ENCODE data around the gene ANKRD65. TPM values are rescaled to one million over a fixed set of nuclear protein-coding genes. Genes with fewer than 3 reads are reported as not detected.
"Not testable (repeated sequence)": the region's sequence is repeated elsewhere in the genome, so short reads cannot be mapped to it uniquely, and the experiment has no call there.

Gene ANKRD65
- total RNA-seq, 1 experiment from 2014 or later: 1.4 TPM

GRCh38 chr1:1449099-1449739 is 28.1 kb upstream of the ANKRD65 start, which contains the start of gene ATAD3C:
Gene ATAD3C, plus strand, starts transcription at chr1:1449689. Its CDS starts 995 bp downstream, at chr1:1450684.
- CTCF ChIA-PET: interaction anchor here (1.4 kb wide), 1 partner anchor 9 kb away, joined by 3 read pairs; no protein-coding TSS in a partner anchor
- no peaks in the 10 kb centered on the region for H3K36me3 Mint-ChIP-seq (ENCODE audit: insufficient read depth, unreplicated experiment)
- BruUV-seq (replicated peaks): no TSS peak
- TF ChIP-seq CTCF (IDR thresholded peaks at IDR 0.05; ENCODE audit: unreplicated experiment): no peak
- H3K27me3 Mint-ChIP-seq (ENCODE audit: insufficient read depth, unreplicated experiment): peaks cover 15% of the 10 kb centered on the region
- DNase-seq (ENCODE audit: unreplicated experiment): no peak
- no peaks in the 10 kb centered on the region for H3K9me3 Mint-ChIP-seq (ENCODE audit: unreplicated experiment)
- intact Hi-C loops (cut with micrococcal nuclease): no loop called here
- POLR2A ChIA-PET: no interaction called here
- no peak within 1 kb of the TSS for H3K4me3 Mint-ChIP-seq (ENCODE audit: unreplicated experiment)
- H3K27ac Mint-ChIP-seq (ENCODE audit: low read depth, unreplicated experiment): no peak within 1 kb of the TSS
- no peaks in the 10 kb centered on the region for H3K4me1 Mint-ChIP-seq (ENCODE audit: insufficient read depth, unreplicated experiment)

GRCh38 chr1:1446631-1447030 is 25.6 kb upstream of the ANKRD65 start:
- H3K36me3 Mint-ChIP-seq (ENCODE audit: insufficient read depth, unreplicated experiment); intact Hi-C loops (cut with micrococcal nuclease): not testable (repeated sequence)

GRCh38 chr1:1442069-1442770 is 21.1 kb upstream of the ANKRD65 start:
- TF ChIP-seq CTCF (IDR thresholded peaks at IDR 0.05; ENCODE audit: unreplicated experiment): no peak
- no peaks in the 10 kb centered on the region for H3K4me1 Mint-ChIP-seq (ENCODE audit: insufficient read depth, unreplicated experiment)
- H3K27me3 Mint-ChIP-seq (ENCODE audit: insufficient read depth, unreplicated experiment): no peaks in the 10 kb centered on the region
- no peak for DNase-seq (ENCODE audit: unreplicated experiment)
- H3K27ac Mint-ChIP-seq (ENCODE audit: low read depth, unreplicated experiment): no peak overlapping the region
- no TSS peak for BruUV-seq (replicated peaks)
- H3K4me3 Mint-ChIP-seq (ENCODE audit: unreplicated experiment): no peak overlapping the region
- ChIA-PET POLR2A (no interaction called here), CTCF (interaction anchor here (0.6 to 1.8 kb wide), 4 partner anchors 9 to 68 kb away, joined by 3 to 11 read pairs (median 7); no protein-coding TSS in a partner anchor)
- H3K9me3 Mint-ChIP-seq (ENCODE audit: unreplicated experiment): no peaks in the 10 kb centered on the region
- intact Hi-C loops (cut with micrococcal nuclease): no loop called here
- H3K36me3 Mint-ChIP-seq (ENCODE audit: insufficient read depth, unreplicated experiment): no peaks in the 10 kb centered on the region

More at GRCh38 chr1:1446631-1447030, 25.6 kb upstream of the ANKRD65 start:
- peaks cover 15% of the 10 kb centered on the region for H3K27me3 Mint-ChIP-seq (ENCODE audit: insufficient read depth, unreplicated experiment)
- H3K4me3 Mint-ChIP-seq (ENCODE audit: unreplicated experiment); BruUV-seq (replicated peaks); DNase-seq (ENCODE audit: unreplicated experiment); H3K9me3 Mint-ChIP-seq (ENCODE audit: unreplicated experiment); CTCF ChIA-PET; POLR2A ChIA-PET; H3K4me1 Mint-ChIP-seq (ENCODE audit: insufficient read depth, unreplicated experiment); H3K27ac Mint-ChIP-seq (ENCODE audit: low read depth, unreplicated experiment): not testable (repeated sequence)

- H3K27me3 Mint-ChIP-seq (ENCODE audit: insufficient read depth, unreplicated experiment): no peaks in the 10 kb centered on the region
- DNase-seq (ENCODE audit: unreplicated experiment): peak; percentile 42
- H3K36me3 Mint-ChIP-seq (ENCODE audit: insufficient read depth, unreplicated experiment): no peaks in the 10 kb centered on the region
- no peaks in the 10 kb centered on the region for H3K9me3 Mint-ChIP-seq (ENCODE audit: unreplicated experiment)
- no peak overlapping the region for H3K27ac Mint-ChIP-seq (ENCODE audit: low read depth, unreplicated experiment)
- ChIA-PET POLR2A (no interaction called here), CTCF (interaction anchor here (0.6 to 1.8 kb wide), 19 partner anchors 10 to 604 kb away, joined by 3 to 11 read pairs (median 4); partner anchors contain the start of gene CCNL2)
- BruUV-seq (replicated peaks): no TSS peak
- H3K4me1 Mint-ChIP-seq (ENCODE audit: insufficient read depth, unreplicated experiment): no peaks in the 10 kb centered on the region
- peak; percentile 89 for TF ChIP-seq CTCF (IDR thresholded peaks at IDR 0.05; ENCODE audit: unreplicated experiment)
- intact Hi-C loops (cut with micrococcal nuclease): no loop called here
- H3K4me3 Mint-ChIP-seq (ENCODE audit: unreplicated experiment): no peak overlapping the region
Observed at GRCh38 chr1:1441002-1441888, 20.2 kb upstream of the ANKRD65 start.
